Adrenal gland (tissue), 12 donors: ENCODE measurements around the gene DNM2. TPM values are rescaled to one million over a fixed set of nuclear protein-coding genes. Genes with fewer than 3 reads are reported as not detected.
A peak's percentile ranks its signal among the peaks of the same experiment; 100 is the strongest.

Experiments
- DNase-seq, 7 donors: peaks; one replicate each; pipeline ENCODE4 v3.0.0-alpha.2; 2019 to 2020
- H3K27ac ChIP-seq, 5 donors: fragments of 200-600 bp; sonication (generic) in 4 of 5; 1 replicate in 3 of 5; 2 replicates in 2 of 5; pipeline versions ENCODE4 v1.5.1 to v1.8.0; 2016 to 2020; ENCODE audit warnings: mild to moderate bottlenecking in 1 of 5
- H3K27me3 ChIP-seq: fragments of 200-600 bp; 2 replicates; pipeline ENCODE4 v1.8.0; 2021
- H3K36me3 ChIP-seq, 2 donors: fragments of 200-600 bp; replicated peaks in 1 of 2; 1 replicate in 1 of 2; 2 replicates in 1 of 2; pipeline versions ENCODE4 v1.5.1 to v1.8.0; 2018 to 2022
- H3K4me1 ChIP-seq, 2 donors: fragments of 200-600 bp; replicated peaks in 1 of 2; 1 replicate in 1 of 2; 2 replicates in 1 of 2; pipeline versions ENCODE4 v1.5.1 to v1.8.0; 2018 to 2021
- H3K4me3 ChIP-seq, 4 donors: fragments of 200-600 bp; sonication (generic) in 3 of 4; one replicate each; pipeline ENCODE4 v1.5.1; 2016 to 2018
- H3K9me3 ChIP-seq, 3 donors: fragments of 200-600 bp; sonication (generic) in 1 of 3; replicated peaks in 1 of 3; 1 replicate in 2 of 3; 2 replicates in 1 of 3; pipeline versions ENCODE4 v1.5.1 to v1.8.0; 2016 to 2021
- POLR2A ChIP-seq, 2 donors: fragments of 450-650 bp; IDR thresholded peaks; one replicate each; pipeline ENCODE4 v1.6.1; 2017; ENCODE audit warnings: antibody characterized with exemption in 2 of 2, mild to moderate bottlenecking in 2 of 2, moderate library complexity in 1 of 2
- WGBS, 4 donors: extraction: QIAGEN DNeasy Blood & Tissue Kit in 2 of 4; methylation state at CpG; one replicate each; pipeline versions ENCODE4 v1.1.5 to v1.1.7; 2013 to 2017; 5-methylcytosine and 5-hydroxymethylcytosine counted together
- intact Hi-C, 2 donors: fragments of 100-400 bp; cut with DNase I; formaldehyde crosslinking; loops; one replicate each; pipeline versions ENCODE4 v1.14.1 to v1.15.0; 2022 to 2023
- polyA plus RNA-seq, 3 donors: library from polyadenylated mRNA; stranded (reverse); fragments of 200-250 nt in 2 of 3; fragments of 350-450 nt in 1 of 3; fragmentation: Illumina TruSeq in 1 of 3; extraction: RNeasy Lipid Tissue Mini Kit (QIAGEN cat#74804) in 1 of 3; gene quantifications; one replicate each; pipeline ENCODE4 v1.2.3, GENCODE V29; 2013 to 2014
- total RNA-seq, 9 donors: library from RNA; depleted of rRNA in 4 of 9; stranded (reverse); fragments of >200 nt in 4 of 9; fragments of 120-200 nt in 1 of 9; fragmentation: NEBNext Ultra II Directional in 1 of 9; extraction: Animal tissue kit (Norgen Biotek cat#: 25700) in 1 of 9; gene quantifications; one replicate each; pipeline versions ENCODE4 v1.1.0 to v1.2.4, GENCODE V29; 2013 to 2023
- TF ChIP-seq, protein P1 (sequence below), 6 experiments: fragments of 450-650 bp in 4 of 6; fragments of 200-600 bp in 2 of 6; sonication (generic) in 1 of 6; IDR thresholded peaks; 1 replicate in 5 of 6; 2 replicates in 1 of 6; pipeline versions ENCODE4 v1.5.1 to v1.8.0; 2016 to 2021; ENCODE audit warnings: antibody characterized with exemption in 6 of 6, mild to moderate bottlenecking in 2 of 6, moderate library complexity in 1 of 6
- donor health status: healthy with polysubstance abuse.
- donor health status: Bipolar disorder and iron deficiency.
- donor health status: DM: yes; HTN: yes; CAD: no.
- donor health status: DM: no; HTN: no; CAD: no.
- donor health status: DM: no; HTN: no; CAD: no.
- donor health status: DM: yes; HTN: yes; CAD: no.

The DNM2 gene
- total and polyA plus RNA-seq, 12 donors = 73.3 to 196 (median 153) TPM

DNA sequence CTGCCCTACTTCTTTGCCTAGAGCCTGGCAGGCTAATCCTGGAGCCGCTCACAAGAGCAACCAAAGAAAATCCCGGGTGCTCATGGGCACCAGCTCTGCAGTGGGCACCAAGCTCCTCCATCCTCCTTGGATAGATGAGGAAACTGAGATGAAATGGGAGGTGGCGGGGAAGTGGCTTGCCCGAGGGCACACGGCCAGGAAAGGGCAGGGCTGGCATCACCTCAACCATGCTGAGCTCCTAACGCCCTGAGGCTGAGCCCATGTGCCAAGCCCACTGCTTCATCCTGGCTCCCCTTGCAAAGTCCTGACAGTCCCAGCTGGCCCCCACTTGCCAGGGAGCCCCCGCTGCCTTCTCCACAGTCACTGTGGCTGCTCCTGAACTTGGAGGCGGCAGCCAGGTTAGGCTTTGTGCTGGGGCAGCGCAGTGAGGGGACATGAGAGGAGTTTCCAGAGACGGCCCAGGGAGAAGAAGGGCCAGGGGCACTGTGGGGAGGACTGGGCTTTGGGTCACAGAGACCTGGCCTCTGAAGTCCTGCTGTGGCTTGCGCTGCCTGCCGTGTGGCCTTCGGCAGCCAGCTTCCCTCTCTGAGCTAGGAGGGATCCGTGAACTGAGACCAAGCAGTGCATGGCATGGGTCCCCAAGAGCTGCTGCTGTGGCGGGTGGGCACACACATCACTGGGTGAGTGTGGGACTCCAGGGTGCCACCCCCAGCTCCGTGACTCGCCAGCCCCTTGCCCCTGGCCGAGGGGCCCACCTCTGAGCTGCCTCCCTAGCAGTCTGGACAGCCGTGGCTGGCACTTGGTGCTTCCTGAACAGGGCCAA, 100.6 kb downstream of the DNM2 start:
- no peak overlapping the region for H3K4me3 ChIP-seq
- peak overlapping the region in 4 of 5 donors; percentile 38 to 91 (median 68) for H3K27ac ChIP-seq
- H3K27me3 ChIP-seq = no peaks in the 10 kb centered on the region
- peaks cover 0 to 50% of the 10 kb centered on the region in 2 donors for H3K36me3 ChIP-seq
- H3K9me3 ChIP-seq = no peaks in the 10 kb centered on the region
- intact Hi-C loops = no loop called here
- 89 to 93% (median 91%) methylated on average over 10 to 19 of the region's 19 CpGs for WGBS, 4 donors
- peaks cover 0 to 2% of the 10 kb centered on the region in 2 donors for H3K4me1 ChIP-seq
- TF ChIP-seq, protein P1, sequence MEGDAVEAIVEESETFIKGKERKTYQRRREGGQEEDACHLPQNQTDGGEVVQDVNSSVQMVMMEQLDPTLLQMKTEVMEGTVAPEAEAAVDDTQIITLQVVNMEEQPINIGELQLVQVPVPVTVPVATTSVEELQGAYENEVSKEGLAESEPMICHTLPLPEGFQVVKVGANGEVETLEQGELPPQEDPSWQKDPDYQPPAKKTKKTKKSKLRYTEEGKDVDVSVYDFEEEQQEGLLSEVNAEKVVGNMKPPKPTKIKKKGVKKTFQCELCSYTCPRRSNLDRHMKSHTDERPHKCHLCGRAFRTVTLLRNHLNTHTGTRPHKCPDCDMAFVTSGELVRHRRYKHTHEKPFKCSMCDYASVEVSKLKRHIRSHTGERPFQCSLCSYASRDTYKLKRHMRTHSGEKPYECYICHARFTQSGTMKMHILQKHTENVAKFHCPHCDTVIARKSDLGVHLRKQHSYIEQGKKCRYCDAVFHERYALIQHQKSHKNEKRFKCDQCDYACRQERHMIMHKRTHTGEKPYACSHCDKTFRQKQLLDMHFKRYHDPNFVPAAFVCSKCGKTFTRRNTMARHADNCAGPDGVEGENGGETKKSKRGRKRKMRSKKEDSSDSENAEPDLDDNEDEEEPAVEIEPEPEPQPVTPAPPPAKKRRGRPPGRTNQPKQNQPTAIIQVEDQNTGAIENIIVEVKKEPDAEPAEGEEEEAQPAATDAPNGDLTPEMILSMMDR (IDR thresholded peaks at IDR 0.05) = no peak
- no peak for TF ChIP-seq POLR2A (IDR thresholded peaks at IDR 0.05)
- DNase-seq = no peak

DNA sequence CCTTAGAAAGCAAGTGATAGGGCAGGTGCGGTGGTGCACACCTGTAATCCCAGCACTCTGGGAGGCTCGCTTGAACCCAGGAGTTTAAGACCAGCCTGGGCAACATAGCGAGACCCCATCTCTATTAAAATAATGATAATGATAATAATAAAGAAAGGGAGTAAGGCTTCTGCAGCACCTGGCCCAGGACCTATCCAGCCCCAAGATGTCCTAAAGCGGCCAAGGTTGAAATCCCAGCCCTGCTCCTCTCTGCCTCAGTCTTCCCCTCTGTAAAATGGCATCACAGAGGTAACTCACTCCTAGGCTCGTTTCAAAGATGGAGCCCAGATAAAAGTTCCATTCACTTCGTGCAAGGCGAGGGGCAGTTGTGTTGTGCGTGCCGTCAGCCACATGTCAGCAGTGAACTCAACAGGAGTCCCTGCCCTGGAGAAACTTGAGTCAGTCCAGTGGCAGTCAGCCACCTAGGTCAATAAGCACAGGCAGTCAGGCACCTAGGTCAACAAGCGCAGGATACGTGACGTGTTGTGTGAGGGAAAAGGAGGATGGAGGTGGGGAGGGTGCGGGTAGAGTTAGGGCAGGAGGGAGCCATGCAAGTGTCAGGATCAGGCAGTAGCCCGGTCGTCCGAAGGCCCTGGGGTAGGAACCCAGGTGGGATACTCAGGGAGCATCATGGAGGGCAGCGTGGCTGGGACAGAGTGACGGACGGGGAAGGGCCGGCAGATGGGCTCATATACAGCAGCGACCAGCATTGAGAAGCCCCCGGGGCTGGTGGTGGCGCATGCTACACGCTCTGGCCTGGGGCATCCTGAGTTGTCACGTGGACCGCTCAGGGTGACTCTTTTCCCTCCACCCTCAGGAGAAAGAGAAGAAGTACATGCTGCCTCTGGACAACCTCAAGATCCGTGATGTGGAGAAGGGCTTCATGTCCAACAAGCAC, 101.5 kb downstream of the DNM2 start:
- H3K27ac ChIP-seq = peak overlapping the region in 1 of 5 donors; percentile 84
- H3K4me1 ChIP-seq = no peaks in the 10 kb centered on the region
- H3K36me3 ChIP-seq = peaks cover 0 to 59% of the 10 kb centered on the region in 2 donors
- WGBS, 4 donors = 93 to 95% (median 95%) methylated on average over 17 to 27 of the region's 27 CpGs
- intact Hi-C loops = no loop called here
- no peak for DNase-seq
- H3K27me3 ChIP-seq = no peaks in the 10 kb centered on the region
- H3K4me3 ChIP-seq = no peak overlapping the region
- TF ChIP-seq POLR2A (IDR thresholded peaks at IDR 0.05) = no peak
- TF ChIP-seq, protein P1 (IDR thresholded peaks at IDR 0.05) = no peak
- H3K9me3 ChIP-seq = no peaks in the 10 kb centered on the region

DNA sequence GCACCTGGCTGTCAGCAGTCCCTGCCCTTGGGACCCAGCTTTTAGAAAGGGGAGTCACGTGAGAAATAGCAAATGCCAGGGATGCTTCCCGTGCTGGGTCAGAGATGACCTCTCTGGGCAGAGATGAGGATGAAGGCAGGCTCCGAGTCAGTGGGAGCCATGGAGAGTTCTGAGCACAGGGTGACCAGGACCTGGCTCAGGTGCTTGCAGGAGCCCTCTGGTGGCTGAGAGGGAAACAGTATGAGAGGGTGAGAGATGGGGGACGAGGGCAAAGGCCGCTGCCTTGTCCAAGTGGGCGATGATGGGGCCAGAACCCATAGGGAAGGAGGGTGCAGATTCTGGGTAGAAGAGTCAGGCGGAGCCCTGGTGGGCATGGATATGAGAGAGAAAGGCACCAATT, 102.3 kb downstream of the DNM2 start:
- intact Hi-C loops = no loop called here
- H3K4me1 ChIP-seq = no peaks in the 10 kb centered on the region
- no peak for TF ChIP-seq POLR2A (IDR thresholded peaks at IDR 0.05)
- TF ChIP-seq, protein P1 (IDR thresholded peaks at IDR 0.05) = peak in 2 of 6 experiments; percentile 9 to 30
- H3K9me3 ChIP-seq = no peaks in the 10 kb centered on the region
- H3K27ac ChIP-seq = no peak overlapping the region
- 79 to 88% (median 86%) methylated on average over 7 of the region's 7 CpGs for WGBS, 4 donors
- H3K27me3 ChIP-seq = no peaks in the 10 kb centered on the region
- no peak overlapping the region for H3K4me3 ChIP-seq
- DNase-seq = no peak
- H3K36me3 ChIP-seq = peaks cover 0 to 67% of the 10 kb centered on the region in 2 donors

DNA sequence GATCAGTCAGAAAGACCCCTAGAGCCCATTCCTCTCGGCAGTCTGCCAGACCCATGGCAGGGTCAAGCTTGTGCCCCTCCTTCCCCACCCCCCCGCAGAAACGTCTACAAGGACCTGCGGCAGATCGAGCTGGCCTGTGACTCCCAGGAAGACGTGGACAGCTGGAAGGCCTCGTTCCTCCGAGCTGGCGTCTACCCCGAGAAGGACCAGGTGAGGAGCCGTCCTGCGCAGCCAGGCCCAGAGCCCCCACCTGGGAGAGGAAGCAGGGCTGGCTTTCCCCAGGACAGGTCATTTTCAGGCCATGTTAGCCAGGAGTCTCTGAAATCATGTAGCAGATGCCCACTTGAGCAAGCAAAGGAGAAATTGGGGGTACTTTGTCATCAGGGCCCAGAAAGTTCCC, 105.8 kb downstream of the DNM2 start:
- Histone ChIP-seq H3K4me1 (no peaks in the 10 kb centered on the region), H3K27ac (no peak overlapping the region), H3K9me3 (no peaks in the 10 kb centered on the region), H3K4me3 (no peak overlapping the region), H3K36me3 (peaks cover 0 to 85% of the 10 kb centered on the region in 2 donors), H3K27me3 (no peaks in the 10 kb centered on the region)
- 60 to 92% (median 88%) methylated on average over 1 to 12 of the region's 12 CpGs for WGBS, 4 donors
- intact Hi-C loops = no loop called here
- TF ChIP-seq POLR2A (IDR thresholded peaks at IDR 0.05) = no peak
- TF ChIP-seq, protein P1 (IDR thresholded peaks at IDR 0.05) = no peak
- DNase-seq = peak in 1 of 7 donors; percentile 12
